ENCODE results near the gene OR6N1.

Gene OR6N1

GRCh38 chr1:158806916-158807536, 35.0 kb upstream of the OR6N1 start:
- Histone ChIP-seq H3K36me3 (ENCODE audit: control insufficient read depth, insufficient read depth, low read length) (no peaks in the 10 kb centered on the region), H3K9me3 (ENCODE audit: control insufficient read depth, insufficient read depth, low read length) (no peaks in the 10 kb centered on the region), H3K9ac (ENCODE audit: low read depth, low read length) (no peak overlapping the region), H3K27me3 (ENCODE audit: control insufficient read depth, insufficient read depth, low read length) (no peaks in the 10 kb centered on the region), H3K4me3 (ENCODE audit: low read depth, low read length) (no peak overlapping the region), H3K4me1 (ENCODE audit: control insufficient read depth, insufficient read depth, low read length) (no peaks in the 10 kb centered on the region)

DNA sequence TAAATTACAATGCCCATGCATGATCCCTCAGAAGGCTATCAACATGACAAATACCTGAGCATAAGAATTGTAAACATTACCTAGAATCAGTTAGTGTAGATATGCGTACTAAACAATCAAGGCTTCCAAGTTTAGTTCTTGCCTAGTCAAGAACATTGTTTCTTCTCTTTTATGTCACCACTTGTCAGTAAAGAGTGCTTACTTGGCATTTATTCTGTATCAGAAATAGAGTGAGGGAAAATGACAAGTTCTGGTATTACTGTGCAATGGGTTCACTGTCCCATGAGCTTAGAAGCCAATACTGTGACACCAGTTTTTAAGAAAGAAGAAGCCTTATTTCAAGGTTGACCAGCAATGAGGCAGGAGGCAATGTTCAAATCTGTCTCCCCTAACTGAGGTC, 31.7 kb upstream of the OR6N1 start:
- Histone ChIP-seq H3K27me3 (ENCODE audit: control insufficient read depth, insufficient read depth, low read length) (no peaks in the 10 kb centered on the region), H3K4me3 (ENCODE audit: low read depth, low read length) (no peak overlapping the region), H3K9me3 (ENCODE audit: control insufficient read depth, insufficient read depth, low read length) (no peaks in the 10 kb centered on the region), H3K36me3 (ENCODE audit: control insufficient read depth, insufficient read depth, low read length) (no peaks in the 10 kb centered on the region), H3K9ac (ENCODE audit: low read depth, low read length) (no peak overlapping the region), H3K4me1 (ENCODE audit: control insufficient read depth, insufficient read depth, low read length) (no peaks in the 10 kb centered on the region)

GRCh38 chr1:158801396-158801795, 29.4 kb upstream of the OR6N1 start:
- no peaks in the 10 kb centered on the region for H3K27me3 ChIP-seq (ENCODE audit: control insufficient read depth, insufficient read depth, low read length)
- H3K9ac ChIP-seq (ENCODE audit: low read depth, low read length) = no peak overlapping the region
- no peaks in the 10 kb centered on the region for H3K4me1 ChIP-seq (ENCODE audit: control insufficient read depth, insufficient read depth, low read length)
- H3K4me3 ChIP-seq (ENCODE audit: low read depth, low read length) = no peak overlapping the region
- no peaks in the 10 kb centered on the region for H3K36me3 ChIP-seq (ENCODE audit: control insufficient read depth, insufficient read depth, low read length)
- no peaks in the 10 kb centered on the region for H3K9me3 ChIP-seq (ENCODE audit: control insufficient read depth, insufficient read depth, low read length)

GRCh38 chr1:158800526-158800925, 28.5 kb upstream of the OR6N1 start:
- Histone ChIP-seq H3K36me3 (ENCODE audit: control insufficient read depth, insufficient read depth, low read length) (no peaks in the 10 kb centered on the region), H3K9ac (ENCODE audit: low read depth, low read length) (no peak overlapping the region), H3K9me3 (ENCODE audit: control insufficient read depth, insufficient read depth, low read length) (no peaks in the 10 kb centered on the region), H3K4me1 (ENCODE audit: control insufficient read depth, insufficient read depth, low read length) (no peaks in the 10 kb centered on the region), H3K4me3 (ENCODE audit: low read depth, low read length) (no peak overlapping the region), H3K27me3 (ENCODE audit: control insufficient read depth, insufficient read depth, low read length) (no peaks in the 10 kb centered on the region)

- no peak overlapping the region for H3K9ac ChIP-seq (ENCODE audit: low read depth, low read length)
- H3K36me3 ChIP-seq (ENCODE audit: control insufficient read depth, insufficient read depth, low read length) = no peaks in the 10 kb centered on the region
- H3K4me1 ChIP-seq (ENCODE audit: control insufficient read depth, insufficient read depth, low read length) = no peaks in the 10 kb centered on the region
- no peak overlapping the region for H3K4me3 ChIP-seq (ENCODE audit: low read depth, low read length)
- no peaks in the 10 kb centered on the region for H3K27me3 ChIP-seq (ENCODE audit: control insufficient read depth, insufficient read depth, low read length)
- H3K9me3 ChIP-seq (ENCODE audit: control insufficient read depth, insufficient read depth, low read length) = no peaks in the 10 kb centered on the region
These were observed 27.7 kb upstream of the OR6N1 start for GRCh38 chr1:158799689-158800088.

GRCh38 chr1:158798531-158798930, 26.5 kb upstream of the OR6N1 start:
- no peaks in the 10 kb centered on the region for H3K27me3 ChIP-seq (ENCODE audit: control insufficient read depth, insufficient read depth, low read length)
- no peak overlapping the region for H3K4me3 ChIP-seq (ENCODE audit: low read depth, low read length)
- H3K9me3 ChIP-seq (ENCODE audit: control insufficient read depth, insufficient read depth, low read length) = no peaks in the 10 kb centered on the region
- H3K36me3 ChIP-seq (ENCODE audit: control insufficient read depth, insufficient read depth, low read length) = no peaks in the 10 kb centered on the region
- no peak overlapping the region for H3K9ac ChIP-seq (ENCODE audit: low read depth, low read length)
- no peaks in the 10 kb centered on the region for H3K4me1 ChIP-seq (ENCODE audit: control insufficient read depth, insufficient read depth, low read length)

GRCh38 chr1:158794247-158794646, 22.3 kb upstream of the OR6N1 start:
- Histone ChIP-seq H3K4me3 (ENCODE audit: low read depth, low read length) (no peak overlapping the region), H3K9me3 (ENCODE audit: control insufficient read depth, insufficient read depth, low read length) (no peaks in the 10 kb centered on the region), H3K9ac (ENCODE audit: low read depth, low read length) (no peak overlapping the region), H3K4me1 (ENCODE audit: control insufficient read depth, insufficient read depth, low read length) (no peaks in the 10 kb centered on the region), H3K36me3 (ENCODE audit: control insufficient read depth, insufficient read depth, low read length) (no peaks in the 10 kb centered on the region), H3K27me3 (ENCODE audit: control insufficient read depth, insufficient read depth, low read length) (no peaks in the 10 kb centered on the region)

GRCh38 chr1:158793604-158794003, 21.6 kb upstream of the OR6N1 start:
- no peak overlapping the region for H3K9ac ChIP-seq (ENCODE audit: low read depth, low read length)

GRCh38 chr1:158781104-158781503, 9.1 kb upstream of the OR6N1 start, which contains the start of gene OR6N2:
TSS of gene OR6N2 (minus strand) at chr1:158781204. CDS start at chr1:158777635, 3,569 bp downstream.
- Histone ChIP-seq H3K9me3 (ENCODE audit: control insufficient read depth, insufficient read depth, low read length) (no peaks in the 10 kb centered on the region), H3K4me3 (ENCODE audit: low read depth, low read length) (no peak within 1 kb of the TSS), H3K36me3 (ENCODE audit: control insufficient read depth, insufficient read depth, low read length) (no peaks in the 10 kb centered on the region), H3K4me1 (ENCODE audit: control insufficient read depth, insufficient read depth, low read length) (no peaks in the 10 kb centered on the region), H3K27me3 (ENCODE audit: control insufficient read depth, insufficient read depth, low read length) (no peaks in the 10 kb centered on the region), H3K9ac (ENCODE audit: low read depth, low read length) (no peak within 1 kb of the TSS)

More at GRCh38 chr1:158793604-158794003, 21.6 kb upstream of the OR6N1 start:
- Histone ChIP-seq H3K9me3 (ENCODE audit: control insufficient read depth, insufficient read depth, low read length) (no peaks in the 10 kb centered on the region), H3K27me3 (ENCODE audit: control insufficient read depth, insufficient read depth, low read length) (no peaks in the 10 kb centered on the region), H3K36me3 (ENCODE audit: control insufficient read depth, insufficient read depth, low read length) (no peaks in the 10 kb centered on the region), H3K4me3 (ENCODE audit: low read depth, low read length) (no peak overlapping the region), H3K4me1 (ENCODE audit: control insufficient read depth, insufficient read depth, low read length) (no peaks in the 10 kb centered on the region)

- no peaks in the 10 kb centered on the region for H3K4me1 ChIP-seq (ENCODE audit: control insufficient read depth, insufficient read depth, low read length)
- no peak within 1 kb of the TSS for H3K9ac ChIP-seq (ENCODE audit: low read depth, low read length)
- no peaks in the 10 kb centered on the region for H3K27me3 ChIP-seq (ENCODE audit: control insufficient read depth, insufficient read depth, low read length)
- no peaks in the 10 kb centered on the region for H3K36me3 ChIP-seq (ENCODE audit: control insufficient read depth, insufficient read depth, low read length)
- no peaks in the 10 kb centered on the region for H3K9me3 ChIP-seq (ENCODE audit: control insufficient read depth, insufficient read depth, low read length)
- no peak within 1 kb of the TSS for H3K4me3 ChIP-seq (ENCODE audit: low read depth, low read length)
These were observed 17.6 kb downstream of the OR6N1 start, which contains the start of gene OR6K6 for GRCh38 chr1:158754420-158754819. TSS of gene OR6K6 (plus strand) at chr1:158754720. CDS start at chr1:158754888, 168 bp downstream.

DNA sequence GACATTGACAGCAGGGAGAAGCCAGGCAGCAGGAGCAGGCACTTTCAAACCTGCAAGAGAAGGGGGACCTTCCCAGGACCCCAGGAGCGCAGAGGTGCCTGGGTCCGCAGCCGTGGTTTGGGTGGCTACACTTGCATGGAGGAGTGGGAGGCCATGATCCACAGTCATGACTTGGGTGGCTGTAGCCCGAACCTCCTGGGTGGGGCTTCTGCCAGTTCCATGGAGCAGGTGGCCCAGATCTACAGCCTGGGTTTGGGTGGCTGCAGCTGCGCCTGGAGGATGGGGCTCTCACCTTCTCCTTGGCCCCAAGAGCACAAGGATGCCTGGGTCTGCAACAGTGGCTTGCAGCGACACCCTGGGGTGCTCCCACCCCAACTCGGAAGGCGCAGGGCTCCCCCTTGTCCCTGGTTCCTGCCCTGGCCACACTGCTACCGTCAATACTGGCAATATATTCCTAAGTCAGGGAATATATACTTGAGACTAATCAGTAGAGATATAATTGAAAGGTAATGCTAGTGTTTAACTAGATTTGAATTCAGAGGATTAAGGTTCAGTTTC, 19.8 kb downstream of the OR6N1 start:
- no peak overlapping the region for H3K4me3 ChIP-seq (ENCODE audit: low read depth, low read length)
- no peaks in the 10 kb centered on the region for H3K4me1 ChIP-seq (ENCODE audit: control insufficient read depth, insufficient read depth, low read length)
- no peaks in the 10 kb centered on the region for H3K27me3 ChIP-seq (ENCODE audit: control insufficient read depth, insufficient read depth, low read length)
- H3K9ac ChIP-seq (ENCODE audit: low read depth, low read length) = no peak overlapping the region
- H3K36me3 ChIP-seq (ENCODE audit: control insufficient read depth, insufficient read depth, low read length) = no peaks in the 10 kb centered on the region
- no peaks in the 10 kb centered on the region for H3K9me3 ChIP-seq (ENCODE audit: control insufficient read depth, insufficient read depth, low read length)

GRCh38 chr1:158735848-158736247, 36.1 kb downstream of the OR6N1 start:
- H3K4me3 ChIP-seq (ENCODE audit: low read depth, low read length) = no peak overlapping the region
- no peak overlapping the region for H3K9ac ChIP-seq (ENCODE audit: low read depth, low read length)
- no peaks in the 10 kb centered on the region for H3K4me1 ChIP-seq (ENCODE audit: control insufficient read depth, insufficient read depth, low read length)
- H3K27me3 ChIP-seq (ENCODE audit: control insufficient read depth, insufficient read depth, low read length) = no peaks in the 10 kb centered on the region
- H3K36me3 ChIP-seq (ENCODE audit: control insufficient read depth, insufficient read depth, low read length) = no peaks in the 10 kb centered on the region
- no peaks in the 10 kb centered on the region for H3K9me3 ChIP-seq (ENCODE audit: control insufficient read depth, insufficient read depth, low read length)

All from iPS-15b (cell line).